GM12878 (cell line): ENCODE data around the gene TMCO1. TPM values are rescaled to one million over a fixed set of nuclear protein-coding genes. Genes with fewer than 3 reads are reported as not detected.

ENCODE experiments used
- ATAC-seq: fragments of 200-7000 bp; cut with Tn5 transposase; 3 replicates; pipeline ENCODE4 v1.9.1; 2020; ENCODE audit warnings: mild to moderate bottlenecking, moderate library complexity
- BruUV-seq: library from RNA; stranded (reverse); fragments of 400-500 nt; replicated peaks from 2 replicates; lab custom pipeline; 2021; lab: Mats Ljungman, UMichigan
- CTCF ChIA-PET: fragments of 300-600 bp; sonication (Branson Sonifier 250); formaldehyde crosslinking; extraction: SDS; loops from one replicate; lab custom pipeline; 2021; ENCODE audit warnings: inconsistent platforms; lab: Yijun Ruan, JAX
- POLR2A ChIA-PET: fragments of 350-600 bp; formaldehyde crosslinking; extraction: SDS; loops from one replicate; lab custom pipeline; 2021; ENCODE audit warnings: inconsistent platforms; lab: Charles Lee
- RAD21 ChIA-PET: fragments of 300-600 bp; sonication (Branson Sonifier 250); formaldehyde crosslinking; loops from one replicate; lab custom pipeline; 2023; ENCODE audit warnings: antibody characterized with exemption; ENCODE audit not compliant: unreplicated experiment; lab: Charles Lee
- SMC1A ChIA-PET: fragments of 300-600 bp; sonication (Branson Sonifier 250); formaldehyde crosslinking; loops from one replicate; lab custom pipeline; 2023; ENCODE audit not compliant: unreplicated experiment, uncharacterized antibody; lab: Charles Lee
- DNase-seq: peaks from one replicate; pipeline ENCODE4 v3.0.0-alpha.2; 2011; ENCODE audit warnings: low read depth, low spot score
- FAIRE-seq: peaks from 3 replicates; lab custom pipeline; 2011; peaks lifted over from hg19 to GRCh38; lab: Jason Lieb, UNC
- H2AFZ ChIP-seq: 2 replicates; pipeline ENCODE4 v1.6.0; 2011; ENCODE audit warnings: low read depth, low read length, control low read depth; ENCODE audit not compliant: control insufficient read depth
- H3K27ac ChIP-seq: 2 replicates; pipeline ENCODE4 v1.5.1; 2011; ENCODE audit warnings: control low read depth; ENCODE audit not compliant: control insufficient read depth, insufficient read depth
- H3K27me3 ChIP-seq, 2 experiments: replicated peaks in 1 of 2; 2 replicates each; pipeline versions ENCODE4 v1.6.0 to v1.6.1; 2011; ENCODE audit warnings: low read length in 1 of 2; ENCODE audit not compliant: control insufficient read depth in 2 of 2, insufficient read depth in 2 of 2
- H3K36me3 ChIP-seq, 2 experiments: 2 replicates each; pipeline ENCODE4 v1.5.1; 2011; ENCODE audit warnings: low read length in 1 of 2; ENCODE audit not compliant: control insufficient read depth in 2 of 2, insufficient read depth in 2 of 2
- H3K4me1 ChIP-seq: 2 replicates; pipeline ENCODE4 v1.6.1; 2011; ENCODE audit warnings: mild to moderate bottlenecking, low read length, moderate library complexity, mixed read lengths; ENCODE audit not compliant: control insufficient read depth, insufficient read depth
- H3K4me2 ChIP-seq: 2 replicates; pipeline ENCODE4 v1.6.0; 2011; ENCODE audit warnings: control low read depth; ENCODE audit not compliant: control insufficient read depth, insufficient read depth
- H3K4me3 ChIP-seq: fragments of 200-600 bp; sonication (generic); 2 replicates; pipeline ENCODE4 v1.5.1; 2016
- H3K79me2 ChIP-seq: 2 replicates; pipeline ENCODE4 v1.6.0; 2011; ENCODE audit warnings: low read length; ENCODE audit not compliant: control insufficient read depth, insufficient read depth
- H3K9ac ChIP-seq: 2 replicates; pipeline ENCODE4 v1.8.0; 2011; ENCODE audit warnings: low read length, control low read depth, mixed read lengths; ENCODE audit not compliant: control insufficient read depth, insufficient read depth
- H3K9me3 ChIP-seq: replicated peaks from 3 replicates; pipeline ENCODE4 v1.5.1; 2011; ENCODE audit warnings: mild to moderate bottlenecking, low read length; ENCODE audit not compliant: control insufficient read depth, insufficient read depth
- H4K20me1 ChIP-seq: 2 replicates; pipeline ENCODE4 v1.6.0; 2011; ENCODE audit not compliant: control insufficient read depth, insufficient read depth
- ASH2L ChIP-seq: fragments of 300-600, 200-600 bp; sonication (generic); IDR thresholded peaks from 2 replicates; pipeline ENCODE4 v1.6.1; 2017; ENCODE audit warnings: low read depth, mild to moderate bottlenecking, borderline replicate concordance
- DPF2 ChIP-seq: fragments of 450-650 bp; IDR thresholded peaks from 2 replicates; pipeline ENCODE4 v1.6.1; 2017; ENCODE audit warnings: mild to moderate bottlenecking
- HDGF ChIP-seq: fragments of 450-650 bp; IDR thresholded peaks from 2 replicates; pipeline ENCODE4 v1.6.1; 2016; ENCODE audit warnings: antibody characterized with exemption
- KDM1A ChIP-seq: fragments of 200-600 bp; sonication (generic); IDR thresholded peaks from 2 replicates; pipeline ENCODE4 v1.6.1; 2016; ENCODE audit warnings: borderline replicate concordance
- STAT1 ChIP-seq: fragments of 450-650 bp; conservative IDR thresholded peaks from 2 replicates; pipeline ENCODE4 v1.6.1; 2014; ENCODE audit warnings: antibody characterized with exemption, mild to moderate bottlenecking
- WGBS: methylation state at CpG from one replicate; pipeline ENCODE4 v1.1.6; 2016; ENCODE audit warnings: low lambda C conversion rate; ENCODE audit not compliant: insufficient replicate concordance, insufficient coverage; ENCODE audit errors: missing lambda C conversion rate; 5-methylcytosine and 5-hydroxymethylcytosine counted together
- in situ Hi-C: fragments of 300-500 bp; cut with MboI; formaldehyde crosslinking; loops from 9 replicates; pipeline ENCODE4 v1.14.3; 2018; ENCODE audit warnings: mixed read lengths
- intact Hi-C: fragments of 100-400 bp; cut with micrococcal nuclease; formaldehyde crosslinking; loops from one replicate; pipeline ENCODE4 v1.14.2; 2022; ENCODE audit not compliant: unreplicated experiment
- polyA plus RNA-seq, 11 experiments: library from polyadenylated mRNA; depleted of rRNA in 4 of 11; unstranded in 6 of 11; stranded (reverse) in 5 of 11; fragments of >200 nt; fragmentation: Nextera tagmentation in 4 of 11; fragmentation: Illumina TruSeq in 1 of 11; extraction: Ambion mirVana in 4 of 11; extraction: Trizol in 1 of 11; gene quantifications; 1 replicate in 1 of 11; 2 replicates in 10 of 11; pipeline versions ENCODE4 v1.2.1 to v1.2.3, GENCODE V29; 2011 to 2016; ENCODE audit warnings: inconsistent platforms in 2 of 11, missing spikeins in 2 of 11, low read depth in 1 of 11
- total RNA-seq, 4 experiments: library from RNA; depleted of rRNA in 3 of 4; stranded (reverse); fragments of >200 nt in 3 of 4; fragmentation: Illumina TruSeq in 1 of 4; extraction: Trizol in 1 of 4; gene quantifications; 2 replicates each; pipeline versions ENCODE4 v1.2.1 to v1.2.3, GENCODE V29; 2013 to 2021
- TF ChIP-seq, protein P1 (sequence below): fragments of 450-650 bp; IDR thresholded peaks from 2 replicates; pipeline ENCODE4 v1.6.1; 2018; ENCODE audit warnings: mild to moderate bottlenecking, low read depth, moderate library complexity; ENCODE audit not compliant: partially characterized antibody
- TF ChIP-seq, protein P2 (sequence below): fragments of 150-350 bp; IDR thresholded peaks from 2 replicates; pipeline ENCODE4 v1.6.1; 2014; ENCODE audit warnings: mild to moderate bottlenecking, low read depth, low read length
- TF ChIP-seq, protein P3 (sequence below): fragments of 150-350 bp; IDR thresholded peaks from 2 replicates; pipeline ENCODE4 v1.6.1; 2016; ENCODE audit warnings: low read depth, low read length

The TMCO1 gene
- total and polyA plus RNA-seq, 10 of the 15 experiments (the other 5 are each of a cell fraction or from before 2014, with no cell fraction given), result 50.3 to 253 (median 126) TPM

DNA sequence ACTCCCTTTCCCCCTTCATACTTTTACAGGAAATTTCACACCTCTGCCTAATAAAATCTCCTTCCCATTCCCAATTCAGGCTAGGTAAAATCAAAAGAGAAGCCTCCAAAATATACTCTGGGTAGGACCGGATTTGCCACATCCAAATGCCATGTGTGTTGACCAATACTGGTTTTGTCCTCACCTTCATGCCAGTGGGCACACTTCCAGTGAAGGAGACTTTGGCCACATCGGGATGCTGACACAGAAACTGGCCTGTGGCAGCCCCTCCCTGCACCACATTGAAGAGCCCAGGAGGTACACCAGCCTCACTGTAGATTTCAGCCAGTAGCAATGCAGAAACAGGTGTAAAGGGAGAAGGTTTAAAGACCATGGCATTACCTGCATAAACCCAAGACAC lies 88.4 kb downstream of the TMCO1 start:
- peaks cover 5% of the 10 kb centered on the region for H3K79me2 ChIP-seq
- intact Hi-C loops (no loop called here), in situ Hi-C loops (no loop called here)
- H3K4me2 ChIP-seq, result no peak overlapping the region
- no peaks in the 10 kb centered on the region; the same call in 2 of the 3 replicates for H3K9me3 ChIP-seq
- RAD21 ChIA-PET, result no interaction called here
- POLR2A ChIA-PET, result no interaction called here
- H3K27ac ChIP-seq, result no peak overlapping the region
- H3K4me1 ChIP-seq, result no peaks in the 10 kb centered on the region
- no peaks in the 10 kb centered on the region for H3K27me3 ChIP-seq
- no peak overlapping the region for H3K9ac ChIP-seq
- DNase-seq (no peak), ATAC-seq (no peak), FAIRE-seq (no peak)
- peaks cover 0 to 28% of the 10 kb centered on the region in 2 experiments for H3K36me3 ChIP-seq
- BruUV-seq, result TSS peak; percentile 10
- no peak overlapping the region for H3K4me3 ChIP-seq
- H2AFZ ChIP-seq, result no peak overlapping the region
- no peak for TF ChIP-seq DPF2
- no peak for TF ChIP-seq HDGF
- no peak for TF ChIP-seq KDM1A
- TF ChIP-seq, protein P1, sequence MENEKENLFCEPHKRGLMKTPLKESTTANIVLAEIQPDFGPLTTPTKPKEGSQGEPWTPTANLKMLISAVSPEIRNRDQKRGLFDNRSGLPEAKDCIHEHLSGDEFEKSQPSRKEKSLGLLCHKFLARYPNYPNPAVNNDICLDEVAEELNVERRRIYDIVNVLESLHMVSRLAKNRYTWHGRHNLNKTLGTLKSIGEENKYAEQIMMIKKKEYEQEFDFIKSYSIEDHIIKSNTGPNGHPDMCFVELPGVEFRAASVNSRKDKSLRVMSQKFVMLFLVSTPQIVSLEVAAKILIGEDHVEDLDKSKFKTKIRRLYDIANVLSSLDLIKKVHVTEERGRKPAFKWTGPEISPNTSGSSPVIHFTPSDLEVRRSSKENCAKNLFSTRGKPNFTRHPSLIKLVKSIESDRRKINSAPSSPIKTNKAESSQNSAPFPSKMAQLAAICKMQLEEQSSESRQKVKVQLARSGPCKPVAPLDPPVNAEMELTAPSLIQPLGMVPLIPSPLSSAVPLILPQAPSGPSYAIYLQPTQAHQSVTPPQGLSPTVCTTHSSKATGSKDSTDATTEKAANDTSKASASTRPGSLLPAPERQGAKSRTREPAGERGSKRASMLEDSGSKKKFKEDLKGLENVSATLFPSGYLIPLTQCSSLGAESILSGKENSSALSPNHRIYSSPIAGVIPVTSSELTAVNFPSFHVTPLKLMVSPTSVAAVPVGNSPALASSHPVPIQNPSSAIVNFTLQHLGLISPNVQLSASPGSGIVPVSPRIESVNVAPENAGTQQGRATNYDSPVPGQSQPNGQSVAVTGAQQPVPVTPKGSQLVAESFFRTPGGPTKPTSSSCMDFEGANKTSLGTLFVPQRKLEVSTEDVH, result no peak
- TF ChIP-seq STAT1, result no peak
- TF ChIP-seq, protein P2, sequence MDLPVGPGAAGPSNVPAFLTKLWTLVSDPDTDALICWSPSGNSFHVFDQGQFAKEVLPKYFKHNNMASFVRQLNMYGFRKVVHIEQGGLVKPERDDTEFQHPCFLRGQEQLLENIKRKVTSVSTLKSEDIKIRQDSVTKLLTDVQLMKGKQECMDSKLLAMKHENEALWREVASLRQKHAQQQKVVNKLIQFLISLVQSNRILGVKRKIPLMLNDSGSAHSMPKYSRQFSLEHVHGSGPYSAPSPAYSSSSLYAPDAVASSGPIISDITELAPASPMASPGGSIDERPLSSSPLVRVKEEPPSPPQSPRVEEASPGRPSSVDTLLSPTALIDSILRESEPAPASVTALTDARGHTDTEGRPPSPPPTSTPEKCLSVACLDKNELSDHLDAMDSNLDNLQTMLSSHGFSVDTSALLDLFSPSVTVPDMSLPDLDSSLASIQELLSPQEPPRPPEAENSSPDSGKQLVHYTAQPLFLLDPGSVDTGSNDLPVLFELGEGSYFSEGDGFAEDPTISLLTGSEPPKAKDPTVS, result no peak
- no peak for TF ChIP-seq ASH2L
- TF ChIP-seq, protein P3, sequence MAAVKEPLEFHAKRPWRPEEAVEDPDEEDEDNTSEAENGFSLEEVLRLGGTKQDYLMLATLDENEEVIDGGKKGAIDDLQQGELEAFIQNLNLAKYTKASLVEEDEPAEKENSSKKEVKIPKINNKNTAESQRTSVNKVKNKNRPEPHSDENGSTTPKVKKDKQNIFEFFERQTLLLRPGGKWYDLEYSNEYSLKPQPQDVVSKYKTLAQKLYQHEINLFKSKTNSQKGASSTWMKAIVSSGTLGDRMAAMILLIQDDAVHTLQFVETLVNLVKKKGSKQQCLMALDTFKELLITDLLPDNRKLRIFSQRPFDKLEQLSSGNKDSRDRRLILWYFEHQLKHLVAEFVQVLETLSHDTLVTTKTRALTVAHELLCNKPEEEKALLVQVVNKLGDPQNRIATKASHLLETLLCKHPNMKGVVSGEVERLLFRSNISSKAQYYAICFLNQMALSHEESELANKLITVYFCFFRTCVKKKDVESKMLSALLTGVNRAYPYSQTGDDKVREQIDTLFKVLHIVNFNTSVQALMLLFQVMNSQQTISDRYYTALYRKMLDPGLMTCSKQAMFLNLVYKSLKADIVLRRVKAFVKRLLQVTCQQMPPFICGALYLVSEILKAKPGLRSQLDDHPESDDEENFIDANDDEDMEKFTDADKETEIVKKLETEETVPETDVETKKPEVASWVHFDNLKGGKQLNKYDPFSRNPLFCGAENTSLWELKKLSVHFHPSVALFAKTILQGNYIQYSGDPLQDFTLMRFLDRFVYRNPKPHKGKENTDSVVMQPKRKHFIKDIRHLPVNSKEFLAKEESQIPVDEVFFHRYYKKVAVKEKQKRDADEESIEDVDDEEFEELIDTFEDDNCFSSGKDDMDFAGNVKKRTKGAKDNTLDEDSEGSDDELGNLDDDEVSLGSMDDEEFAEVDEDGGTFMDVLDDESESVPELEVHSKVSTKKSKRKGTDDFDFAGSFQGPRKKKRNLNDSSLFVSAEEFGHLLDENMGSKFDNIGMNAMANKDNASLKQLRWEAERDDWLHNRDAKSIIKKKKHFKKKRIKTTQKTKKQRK, result no peak
- SMC1A ChIA-PET, result no interaction called here
- WGBS, result 94% methylated on average over 2 of the region's 2 CpGs
- H4K20me1 ChIP-seq, result no peaks in the 10 kb centered on the region
- CTCF ChIA-PET, result no interaction called here
